Fibroblast of the aortic adventitia (primary cell): Measurements from ENCODE around the gene PIANP. TPM values are rescaled to one million over a fixed set of nuclear protein-coding genes. Genes with fewer than 3 reads are reported as not detected.
A peak's percentile ranks its signal among the peaks of the same experiment; 100 is the strongest.

ENCODE experiments used
- DNase-seq: peaks from one replicate; pipeline ENCODE4 v3.0.0-alpha.2; 2010; ENCODE audit warnings: low read depth
- H3K4me3 ChIP-seq: 2 replicates; pipeline ENCODE4 v1.5.1; 2011; ENCODE audit warnings: low read depth, mild to moderate bottlenecking, control low read depth, low read length, moderate library complexity
- CTCF ChIP-seq: IDR thresholded peaks from 2 replicates; pipeline ENCODE4 v1.5.1; 2011; ENCODE audit warnings: mild to moderate bottlenecking, low read length, control low read depth, inconsistent platforms; ENCODE audit not compliant: insufficient read depth
- total RNA-seq: library from RNA; depleted of rRNA; stranded (reverse); fragments of >200 nt; gene quantifications from 2 replicates; pipeline ENCODE4 v1.2.3, GENCODE V29; 2012; ENCODE audit warnings: low replicate concordance

The PIANP gene
- total RNA-seq, 1 donor, result 0.45 TPM

GRCh38 chr12:6736754-6737153, 36.1 kb upstream of the PIANP start:
- DNase-seq, result no peak
- H3K4me3 ChIP-seq, result no peak overlapping the region
- no peak for TF ChIP-seq CTCF

GRCh38 chr12:6735448-6736191, 35.0 kb upstream of the PIANP start:
- DNase-seq, result peak; percentile 76
- H3K4me3 ChIP-seq, result no peak overlapping the region
- TF ChIP-seq CTCF, result peak; percentile 77

GRCh38 chr12:6734506-6735387, 34.1 kb upstream of the PIANP start:
- TF ChIP-seq CTCF, result no peak
- no peak for DNase-seq
- H3K4me3 ChIP-seq, result no peak overlapping the region

DNA sequence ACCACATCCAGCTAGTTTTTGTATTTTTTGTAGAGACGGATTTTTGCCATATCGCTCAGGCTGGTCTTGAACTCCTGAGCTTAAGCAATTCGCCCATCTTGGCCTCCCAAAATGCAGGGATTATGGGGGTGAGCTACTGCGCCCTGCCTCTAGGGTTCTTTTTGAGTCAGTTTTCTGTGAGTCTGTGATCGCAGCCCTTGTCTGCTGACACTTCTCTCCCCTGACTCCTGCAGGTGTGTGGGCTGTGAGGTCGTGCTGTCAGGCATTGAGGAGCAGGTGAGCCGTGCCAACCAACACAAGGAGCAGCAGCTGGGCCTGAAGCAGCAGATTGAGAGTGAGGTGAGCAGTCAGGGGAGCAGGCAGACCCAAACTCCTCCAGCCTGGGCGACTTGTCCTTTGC, 29.6 kb upstream of the PIANP start:
- no peak for DNase-seq
- no peak overlapping the region for H3K4me3 ChIP-seq
- no peak for TF ChIP-seq CTCF

GRCh38 chr12:6729186-6729585, 28.6 kb upstream of the PIANP start:
- DNase-seq, result no peak
- no peak overlapping the region for H3K4me3 ChIP-seq
- TF ChIP-seq CTCF, result no peak

GRCh38 chr12:6725350-6725749, 24.7 kb upstream of the PIANP start:
- no peak overlapping the region for H3K4me3 ChIP-seq
- no peak for TF ChIP-seq CTCF
- DNase-seq, result no peak
